Lower lobe of right lung (tissue), 2 donors: Measurements from ENCODE around the gene CRKL. TPM values are rescaled to one million over a fixed set of nuclear protein-coding genes. Genes with fewer than 3 reads are reported as not detected.

Experiments
- ATAC-seq, 2 donors: fragments of 200-7000 bp; cut with Tn5 transposase; one replicate each; pipeline ENCODE4 v1.9.1; 2020 to 2022; ENCODE audit warnings: mild to moderate bottlenecking in 2 of 2, moderate library complexity in 2 of 2
- DNase-seq: peaks from one replicate; pipeline ENCODE4 v3.0.0-alpha.2; 2020
- H3K27ac ChIP-seq: fragments of 200-600 bp; one replicate; pipeline ENCODE4 v1.8.0; 2022
- H3K27me3 ChIP-seq: fragments of 200-600 bp; one replicate; pipeline ENCODE4 v1.8.0; 2022; ENCODE audit warnings: low read depth
- H3K36me3 ChIP-seq: fragments of 200-600 bp; one replicate; pipeline ENCODE4 v1.8.0; 2022; ENCODE audit warnings: mild to moderate bottlenecking
- H3K4me1 ChIP-seq: fragments of 200-600 bp; one replicate; pipeline ENCODE4 v1.8.0; 2022
- H3K4me3 ChIP-seq: fragments of 200-600 bp; one replicate; pipeline ENCODE4 v1.8.0; 2022; ENCODE audit warnings: mild to moderate bottlenecking
- H3K9me3 ChIP-seq: fragments of 200-600 bp; one replicate; pipeline ENCODE4 v1.8.0; 2022
- intact Hi-C: fragments of 100-400 bp; cut with DNase I; formaldehyde crosslinking; loops from one replicate; pipeline ENCODE4 v1.11.0; 2022
- total RNA-seq: library from RNA; stranded (reverse); fragmentation: NEBNext Ultra II Directional; extraction: Animal tissue kit (Norgen Biotek cat#: 25700); gene quantifications from one replicate; pipeline ENCODE4 v1.2.1, GENCODE V29; 2021
- TF ChIP-seq, protein P1 (sequence below): fragments of 200-600 bp; IDR thresholded peaks from one replicate; pipeline ENCODE4 v1.8.0; 2022; ENCODE audit warnings: antibody characterized with exemption, mild to moderate bottlenecking
- donor health status: DM: no; HTN: yes; CAD: no; lungs with severe emphysema.

CRKL gene
- total RNA-seq, 1 donor from 2014 or later: 53.5 TPM

DNA sequence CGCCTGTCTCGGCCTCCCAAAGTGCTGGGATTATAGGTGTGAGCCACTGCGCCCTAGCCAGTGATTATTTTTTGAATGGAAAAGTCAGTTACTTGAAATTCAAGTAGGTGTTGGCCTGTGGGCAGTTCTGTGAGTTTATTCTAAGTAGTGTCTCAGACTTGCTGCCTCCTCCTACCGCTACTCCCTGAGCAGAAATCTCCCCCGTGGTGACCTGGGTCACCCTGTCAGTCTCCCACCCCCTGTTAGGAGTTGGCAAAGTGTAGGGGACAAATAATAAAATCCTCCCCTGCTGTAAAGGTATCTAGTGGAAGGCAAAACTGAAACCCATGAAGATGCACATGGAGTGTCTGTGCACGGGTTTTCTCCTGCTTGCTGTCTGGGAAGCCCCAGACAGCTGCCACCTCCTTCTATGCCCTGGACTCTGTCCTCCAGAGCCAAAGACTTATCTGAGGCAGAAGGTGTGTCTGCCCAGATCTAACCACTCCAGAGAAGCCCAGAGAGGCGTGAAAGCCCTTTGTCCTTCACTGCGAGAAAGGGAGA lies 32.1 kb upstream of the CRKL start:
- Histone ChIP-seq H3K27me3 (no peaks in the 10 kb centered on the region), H3K4me3 (no peak overlapping the region), H3K4me1 (peaks cover 12% of the 10 kb centered on the region), H3K27ac (no peak overlapping the region), H3K36me3 (peaks cover 90% of the 10 kb centered on the region), H3K9me3 (no peaks in the 10 kb centered on the region)
- ATAC-seq (no peak), DNase-seq (no peak)
- TF ChIP-seq, protein P1, sequence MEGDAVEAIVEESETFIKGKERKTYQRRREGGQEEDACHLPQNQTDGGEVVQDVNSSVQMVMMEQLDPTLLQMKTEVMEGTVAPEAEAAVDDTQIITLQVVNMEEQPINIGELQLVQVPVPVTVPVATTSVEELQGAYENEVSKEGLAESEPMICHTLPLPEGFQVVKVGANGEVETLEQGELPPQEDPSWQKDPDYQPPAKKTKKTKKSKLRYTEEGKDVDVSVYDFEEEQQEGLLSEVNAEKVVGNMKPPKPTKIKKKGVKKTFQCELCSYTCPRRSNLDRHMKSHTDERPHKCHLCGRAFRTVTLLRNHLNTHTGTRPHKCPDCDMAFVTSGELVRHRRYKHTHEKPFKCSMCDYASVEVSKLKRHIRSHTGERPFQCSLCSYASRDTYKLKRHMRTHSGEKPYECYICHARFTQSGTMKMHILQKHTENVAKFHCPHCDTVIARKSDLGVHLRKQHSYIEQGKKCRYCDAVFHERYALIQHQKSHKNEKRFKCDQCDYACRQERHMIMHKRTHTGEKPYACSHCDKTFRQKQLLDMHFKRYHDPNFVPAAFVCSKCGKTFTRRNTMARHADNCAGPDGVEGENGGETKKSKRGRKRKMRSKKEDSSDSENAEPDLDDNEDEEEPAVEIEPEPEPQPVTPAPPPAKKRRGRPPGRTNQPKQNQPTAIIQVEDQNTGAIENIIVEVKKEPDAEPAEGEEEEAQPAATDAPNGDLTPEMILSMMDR: no peak
- intact Hi-C loops: no loop called here

DNA sequence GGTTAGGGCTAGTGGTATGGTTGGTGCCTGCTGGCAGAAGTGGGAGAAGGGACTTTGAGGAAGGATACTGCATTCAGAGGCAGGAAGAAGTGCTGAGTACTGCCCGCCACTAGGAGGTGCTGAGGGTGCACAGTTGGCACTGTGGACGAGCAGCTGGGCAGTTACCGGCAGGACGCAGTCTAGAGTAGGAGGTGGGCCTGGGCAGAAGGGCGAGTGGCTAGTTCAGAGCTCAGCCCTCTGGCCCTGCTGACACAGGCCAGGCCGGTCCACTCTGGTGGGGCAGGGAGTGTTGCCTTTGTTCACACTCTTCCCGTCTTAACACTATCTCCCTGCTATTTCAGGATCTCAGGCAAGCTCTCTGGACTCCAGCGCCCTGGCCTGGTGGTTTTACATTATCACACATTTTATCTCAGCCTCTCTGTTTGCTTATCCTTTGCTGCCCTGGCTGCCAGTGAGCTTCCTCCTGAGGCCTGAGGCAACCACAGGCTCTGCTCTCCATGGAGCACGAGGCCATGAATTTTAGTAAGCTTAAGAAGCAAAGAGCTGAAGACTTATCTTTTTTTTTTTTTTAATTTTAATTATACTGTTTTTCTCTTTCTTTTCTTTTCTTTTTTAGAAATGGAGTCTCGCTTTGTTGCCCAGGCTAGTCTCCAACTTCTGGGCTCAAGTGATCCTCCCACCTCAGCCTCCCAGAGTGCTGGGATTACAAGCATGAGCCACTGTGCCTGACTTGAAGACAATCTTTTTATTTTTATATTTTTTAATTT lies 31.5 kb upstream of the CRKL start:
- Histone ChIP-seq H3K9me3 (no peaks in the 10 kb centered on the region), H3K4me1 (peaks cover 12% of the 10 kb centered on the region), H3K36me3 (peaks cover 87% of the 10 kb centered on the region), H3K27ac (peak overlapping the region; percentile 51), H3K27me3 (no peaks in the 10 kb centered on the region), H3K4me3 (no peak overlapping the region)
- DNase-seq (peak; percentile 90), ATAC-seq (peak; percentile 98 to 99)
- intact Hi-C loops: no loop called here
- TF ChIP-seq, protein P1: peak; percentile 88

GRCh38 chr22:20887375-20887774 lies 29.8 kb upstream of the CRKL start:
- no peak for ATAC-seq
- H3K27me3 ChIP-seq: no peaks in the 10 kb centered on the region
- H3K27ac ChIP-seq: no peak overlapping the region
- TF ChIP-seq, protein P1: no peak
- no peaks in the 10 kb centered on the region for H3K9me3 ChIP-seq
- peaks cover 12% of the 10 kb centered on the region for H3K4me1 ChIP-seq
- H3K36me3 ChIP-seq: peaks cover 70% of the 10 kb centered on the region
- no peak overlapping the region for H3K4me3 ChIP-seq
- DNase-seq: no peak
- intact Hi-C loops: no loop called here

- H3K27ac ChIP-seq: no peak overlapping the region
- ATAC-seq (no peak), DNase-seq (no peak)
- H3K4me3 ChIP-seq: no peak overlapping the region
- peaks cover 53% of the 10 kb centered on the region for H3K36me3 ChIP-seq
- intact Hi-C loops: no loop called here
- H3K27me3 ChIP-seq: no peaks in the 10 kb centered on the region
- H3K9me3 ChIP-seq: no peaks in the 10 kb centered on the region
- H3K4me1 ChIP-seq: peaks cover 12% of the 10 kb centered on the region
- TF ChIP-seq, protein P1: no peak
Observed at GRCh38 chr22:20889025-20889704, 28.0 kb upstream of the CRKL start.

GRCh38 chr22:20889904-20890540 lies 27.2 kb upstream of the CRKL start:
- DNase-seq (no peak), ATAC-seq (no peak)
- H3K4me3 ChIP-seq: no peak overlapping the region
- H3K36me3 ChIP-seq: peaks cover 44% of the 10 kb centered on the region
- no peak overlapping the region for H3K27ac ChIP-seq
- H3K4me1 ChIP-seq: peaks cover 12% of the 10 kb centered on the region
- no peaks in the 10 kb centered on the region for H3K9me3 ChIP-seq
- H3K27me3 ChIP-seq: no peaks in the 10 kb centered on the region
- TF ChIP-seq, protein P1: no peak
- intact Hi-C loops: no loop called here
